GM18951 (cell line): Measurements from ENCODE around the gene PLEKHG2.
"Not testable (repeated sequence)": the region's sequence is repeated elsewhere in the genome, so short reads cannot be mapped to it uniquely, and the experiment has no call there.

Experiments
- POLR2A ChIP-seq: IDR thresholded peaks from 4 replicates; pipeline ENCODE4 v1.6.1; 2011; ENCODE audit warnings: mild to moderate bottlenecking; ENCODE audit not compliant: insufficient read length, insufficient read depth; ENCODE audit errors: extremely low read depth
- in situ Hi-C: fragments of 300-500 bp; cut with MboI; formaldehyde crosslinking; loops from one replicate; pipeline ENCODE4 v1.12.0; 2022; ENCODE audit warnings: low sequenced_read_pairs, mixed read lengths, inconsistent platforms; ENCODE audit not compliant: unreplicated experiment

Gene PLEKHG2

GRCh38 chr19:39449116-39449797 lies 36.8 kb downstream of the PLEKHG2 start:
- in situ Hi-C loops, result no loop called here
- no peak for TF ChIP-seq POLR2A

- in situ Hi-C loops, result not testable (repeated sequence)
Observed at GRCh38 chr19:39451257-39451656, 38.8 kb downstream of the PLEKHG2 start.

- no peak for TF ChIP-seq POLR2A
- in situ Hi-C loops, result no loop called here
Observed at GRCh38 chr19:39463403-39463802, 50.9 kb downstream of the PLEKHG2 start.

GRCh38 chr19:39465956-39466747 lies 53.7 kb downstream of the PLEKHG2 start:
- TF ChIP-seq POLR2A, result no peak
- in situ Hi-C loops, result no loop called here

GRCh38 chr19:39467941-39468340 lies 55.5 kb downstream of the PLEKHG2 start:
- no peak for TF ChIP-seq POLR2A
- in situ Hi-C loops, result no loop called here

- TF ChIP-seq POLR2A, result no peak
- in situ Hi-C loops, result no loop called here
Observed at GRCh38 chr19:39469036-39469435, 56.6 kb downstream of the PLEKHG2 start.

- in situ Hi-C loops, result no loop called here
- no peak for TF ChIP-seq POLR2A
Observed at GRCh38 chr19:39469567-39469966, 57.1 kb downstream of the PLEKHG2 start.

- TF ChIP-seq POLR2A, result no peak
- in situ Hi-C loops, result no loop called here
Observed at GRCh38 chr19:39470724-39471339, 58.4 kb downstream of the PLEKHG2 start.

GRCh38 chr19:39471756-39472536 lies 59.5 kb downstream of the PLEKHG2 start:
- no peak for TF ChIP-seq POLR2A
- in situ Hi-C loops, result no loop called here

- in situ Hi-C loops, result no loop called here
Observed at GRCh38 chr19:39472746-39473442, 60.4 kb downstream of the PLEKHG2 start.

GRCh38 chr19:39473443-39473960 lies 61.0 kb downstream of the PLEKHG2 start:
- in situ Hi-C loops, result no loop called here
- no peak for TF ChIP-seq POLR2A

More at GRCh38 chr19:39472746-39473442, 60.4 kb downstream of the PLEKHG2 start:
- no peak for TF ChIP-seq POLR2A

GRCh38 chr19:39474139-39474620 lies 61.7 kb downstream of the PLEKHG2 start:
- no peak for TF ChIP-seq POLR2A
- in situ Hi-C loops, result no loop called here
